NCI-H2107 treated with DMSO at 0.1 percent for 48 hours (cell line): ENCODE data around the gene PSME4.

ENCODE experiments used
- DNase-seq: peaks from one replicate; lab custom pipeline; 2025; ENCODE audit not compliant: unreplicated experiment; lab: John Stamatoyannopoulos, UW

The PSME4 gene

GRCh38 chr2:53970724-53971602 lies at the start of gene PSME4:
Gene PSME4 (minus strand): TSS chr2:53970993. CDS start chr2:53970784, 209 bp downstream.
- peak; percentile 57 for DNase-seq

- DNase-seq, result no peak
Measured at GRCh38 chr2:54015798-54016699, 45.3 kb upstream of the PSME4 start.

- no peak for DNase-seq
Measured at GRCh38 chr2:54013996-54014395, 43.2 kb upstream of the PSME4 start.

- no peak for DNase-seq
Measured at GRCh38 chr2:54012538-54013141, 41.8 kb upstream of the PSME4 start.

- no peak for DNase-seq
Measured at GRCh38 chr2:54009549-54009948, 38.8 kb upstream of the PSME4 start.

- no peak for DNase-seq
Measured at GRCh38 chr2:54008439-54008838, 37.6 kb upstream of the PSME4 start.

- DNase-seq, result no peak
Measured at GRCh38 chr2:54000524-54000923, 29.7 kb upstream of the PSME4 start.

- DNase-seq, result no peak
Measured at GRCh38 chr2:54000122-54000521, 29.3 kb upstream of the PSME4 start.

- no peak for DNase-seq
Measured at GRCh38 chr2:53998834-53999233, 28.0 kb upstream of the PSME4 start.

- no peak for DNase-seq
Measured at GRCh38 chr2:53994818-53995808, 24.3 kb upstream of the PSME4 start.

GRCh38 chr2:53991948-53992347 lies 21.2 kb upstream of the PSME4 start:
- DNase-seq, result no peak

GRCh38 chr2:53989210-53989862 lies 18.5 kb upstream of the PSME4 start:
- DNase-seq, result no peak

GRCh38 chr2:53987336-53987921 lies 16.6 kb upstream of the PSME4 start:
- peak; percentile 97 for DNase-seq

- no peak for DNase-seq
Measured at GRCh38 chr2:53985646-53986045, 14.9 kb upstream of the PSME4 start.

GRCh38 chr2:53969968-53970723 lies 647 bp downstream of the PSME4 start:
- no peak for DNase-seq

- peak; percentile 40 for DNase-seq
Measured at GRCh38 chr2:53969285-53969967, 1.4 kb downstream of the PSME4 start.

- DNase-seq, result no peak
Measured at GRCh38 chr2:53964987-53965687, 5.7 kb downstream of the PSME4 start.
